ENCODE measurements around the gene SAFB. TPM values are rescaled to one million over a fixed set of nuclear protein-coding genes. Genes with fewer than 3 reads are reported as not detected.

Gene SAFB
- total and polyA plus RNA-seq, 9 donors, result 64.1 to 108 (median 75.2) TPM

DNA sequence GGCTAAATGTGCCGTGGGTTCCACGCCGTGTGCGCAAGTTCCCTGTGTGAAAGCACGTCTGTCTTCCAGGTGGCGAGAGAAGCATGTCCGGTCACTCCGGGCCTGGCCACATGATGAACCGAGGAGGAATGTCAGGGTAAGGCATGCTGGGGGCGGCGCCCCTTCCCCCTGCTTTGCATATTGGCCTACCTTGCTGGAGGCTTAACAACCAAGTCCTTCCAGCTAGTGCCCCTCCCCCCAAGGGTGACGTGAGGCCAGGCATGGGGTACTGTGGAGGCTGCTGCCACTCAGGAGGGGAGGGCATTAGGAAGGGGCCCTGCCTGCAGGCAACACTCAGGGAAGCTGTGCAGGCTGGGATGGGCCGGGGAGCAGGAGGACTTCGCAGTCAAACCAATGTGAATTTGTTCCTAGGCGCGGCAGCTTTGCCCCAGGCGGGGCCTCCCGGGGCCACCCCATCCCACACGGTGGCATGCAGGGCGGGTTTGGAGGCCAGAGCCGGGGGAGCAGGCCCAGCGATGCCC is 44.9 kb downstream of the SAFB start:
- no peak for TF ChIP-seq EP300 (IDR thresholded peaks at IDR 0.05)
- Histone ChIP-seq H3K9me3 (no peaks in the 10 kb centered on the region), H3K27me3 (no peaks in the 10 kb centered on the region), H3K27ac (no peak overlapping the region), H3K36me3 (no peaks in the 10 kb centered on the region), H3K4me1 (ENCODE audit: insufficient read depth) (no peaks in the 10 kb centered on the region), H3K4me3 (no peak overlapping the region)
- intact Hi-C loops (cut with DNase I), result no loop called here
- no peak for DNase-seq
- WGBS, 3 donors, result 78 to 88% (median 80%) methylated on average over 22 of the region's 22 CpGs

DNA sequence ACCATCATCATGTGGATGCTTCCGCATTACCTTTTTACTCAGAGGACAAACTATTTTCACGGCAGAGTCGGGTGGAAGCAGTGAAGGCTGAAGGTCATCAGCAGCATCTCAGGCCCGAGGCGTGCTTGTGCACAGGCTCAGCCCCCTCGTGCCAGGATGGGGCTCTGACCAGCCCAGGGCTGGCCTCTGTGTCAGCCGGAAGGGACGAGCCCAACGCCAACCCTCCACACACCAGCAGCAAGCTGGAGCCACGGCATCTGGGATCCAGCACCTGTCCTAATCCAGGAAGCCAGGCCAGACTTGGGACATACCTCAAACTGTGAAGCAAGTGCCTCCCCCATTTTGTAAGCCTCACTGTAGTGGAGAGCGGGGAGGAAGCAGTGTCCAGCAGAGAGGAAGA is 46.3 kb downstream of the SAFB start:
- 66 to 78% (median 67%) methylated on average over 11 of the region's 11 CpGs for WGBS, 3 donors
- H3K4me3 ChIP-seq, result no peak overlapping the region
- no peaks in the 10 kb centered on the region for H3K36me3 ChIP-seq
- no peaks in the 10 kb centered on the region for H3K27me3 ChIP-seq
- H3K4me1 ChIP-seq (ENCODE audit: insufficient read depth), result no peaks in the 10 kb centered on the region
- no peaks in the 10 kb centered on the region for H3K9me3 ChIP-seq
- intact Hi-C loops (cut with DNase I), result no loop called here
- H3K27ac ChIP-seq, result no peak overlapping the region
- TF ChIP-seq POLR2A (IDR thresholded peaks at IDR 0.05) (no peak), EP300 (IDR thresholded peaks at IDR 0.05) (no peak)
- TF ChIP-seq, protein P1, sequence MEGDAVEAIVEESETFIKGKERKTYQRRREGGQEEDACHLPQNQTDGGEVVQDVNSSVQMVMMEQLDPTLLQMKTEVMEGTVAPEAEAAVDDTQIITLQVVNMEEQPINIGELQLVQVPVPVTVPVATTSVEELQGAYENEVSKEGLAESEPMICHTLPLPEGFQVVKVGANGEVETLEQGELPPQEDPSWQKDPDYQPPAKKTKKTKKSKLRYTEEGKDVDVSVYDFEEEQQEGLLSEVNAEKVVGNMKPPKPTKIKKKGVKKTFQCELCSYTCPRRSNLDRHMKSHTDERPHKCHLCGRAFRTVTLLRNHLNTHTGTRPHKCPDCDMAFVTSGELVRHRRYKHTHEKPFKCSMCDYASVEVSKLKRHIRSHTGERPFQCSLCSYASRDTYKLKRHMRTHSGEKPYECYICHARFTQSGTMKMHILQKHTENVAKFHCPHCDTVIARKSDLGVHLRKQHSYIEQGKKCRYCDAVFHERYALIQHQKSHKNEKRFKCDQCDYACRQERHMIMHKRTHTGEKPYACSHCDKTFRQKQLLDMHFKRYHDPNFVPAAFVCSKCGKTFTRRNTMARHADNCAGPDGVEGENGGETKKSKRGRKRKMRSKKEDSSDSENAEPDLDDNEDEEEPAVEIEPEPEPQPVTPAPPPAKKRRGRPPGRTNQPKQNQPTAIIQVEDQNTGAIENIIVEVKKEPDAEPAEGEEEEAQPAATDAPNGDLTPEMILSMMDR (IDR thresholded peaks at IDR 0.05), result no peak
- DNase-seq, result no peak

DNA sequence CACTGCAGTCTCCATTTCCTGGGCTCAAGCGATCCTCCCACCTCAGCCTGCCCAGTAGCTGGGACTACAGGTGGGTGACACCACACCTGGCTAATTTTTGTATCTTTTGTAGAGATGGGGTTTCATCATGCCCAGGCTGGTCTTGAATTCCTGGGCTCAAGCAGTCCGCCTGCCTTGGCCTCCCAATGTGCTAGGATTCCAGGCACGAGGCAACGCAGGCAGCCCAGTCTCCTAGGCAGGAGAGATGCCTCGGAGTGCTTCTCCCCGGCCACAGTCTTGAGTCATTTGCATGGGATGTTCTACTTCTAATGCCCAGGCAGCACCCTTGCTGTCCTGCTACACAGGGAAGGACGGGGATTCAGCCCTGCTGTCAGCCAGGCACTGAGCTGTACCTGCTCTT is 48.7 kb downstream of the SAFB start:
- DNase-seq, result no peak
- H3K27ac ChIP-seq, result no peak overlapping the region
- 81 to 96% (median 88%) methylated on average over 7 of the region's 7 CpGs for WGBS, 3 donors
- H3K36me3 ChIP-seq, result no peaks in the 10 kb centered on the region
- H3K4me1 ChIP-seq (ENCODE audit: insufficient read depth), result no peaks in the 10 kb centered on the region
- H3K9me3 ChIP-seq, result no peaks in the 10 kb centered on the region
- no peak overlapping the region for H3K4me3 ChIP-seq
- no peaks in the 10 kb centered on the region for H3K27me3 ChIP-seq
- TF ChIP-seq, protein P1 (IDR thresholded peaks at IDR 0.05), result no peak
- TF ChIP-seq EP300 (IDR thresholded peaks at IDR 0.05) (no peak), POLR2A (IDR thresholded peaks at IDR 0.05) (no peak)
- intact Hi-C loops (cut with DNase I), result no loop called here

DNA sequence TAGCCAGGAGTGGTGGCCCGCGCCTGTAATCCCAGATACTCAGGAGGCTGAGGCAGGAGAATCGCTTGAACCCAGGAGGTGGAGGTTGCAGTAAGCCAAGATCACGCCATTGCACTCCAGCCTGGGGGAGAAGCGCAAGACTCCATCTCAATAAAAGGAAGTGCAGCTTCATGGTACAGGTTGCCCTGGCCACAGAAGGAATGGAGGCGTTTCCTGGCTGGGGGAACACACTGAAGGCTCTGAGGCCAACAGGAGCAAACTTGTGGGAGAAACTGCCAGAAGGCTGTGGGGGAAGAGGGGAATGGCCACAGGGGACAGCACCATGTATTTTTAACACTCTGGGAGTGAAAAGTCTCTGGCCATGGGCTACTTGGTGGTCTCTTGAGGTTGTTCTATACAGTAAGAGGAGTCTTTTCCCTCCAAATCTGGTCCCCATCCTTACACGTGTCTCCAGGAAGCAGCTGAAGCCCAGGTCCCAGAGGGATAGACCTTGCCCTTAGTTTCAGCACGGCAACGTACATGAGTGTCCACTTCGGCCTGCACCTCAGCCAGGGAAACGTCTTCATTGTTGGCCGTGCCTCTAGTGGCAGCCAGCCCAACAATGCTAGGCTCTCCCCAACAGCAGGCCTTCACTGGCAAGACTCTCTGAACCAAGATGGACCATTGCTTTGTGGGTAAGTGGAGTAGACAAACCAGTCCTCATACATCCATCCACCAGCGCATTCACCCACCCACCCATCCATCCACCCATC is 50.0 kb downstream of the SAFB start:
- WGBS, 3 donors, result 84 to 89% (median 88%) methylated on average over 13 of the region's 13 CpGs

More for the DNA sequence above, 50.0 kb downstream of the SAFB start:
- intact Hi-C loops (cut with DNase I), result no loop called here
- Histone ChIP-seq H3K27ac (no peak overlapping the region), H3K36me3 (no peaks in the 10 kb centered on the region), H3K27me3 (no peaks in the 10 kb centered on the region), H3K4me3 (no peak overlapping the region), H3K4me1 (ENCODE audit: insufficient read depth) (no peaks in the 10 kb centered on the region), H3K9me3 (no peaks in the 10 kb centered on the region)
- no peak for DNase-seq
- no peak for TF ChIP-seq EP300 (IDR thresholded peaks at IDR 0.05)
- TF ChIP-seq, protein P1 (IDR thresholded peaks at IDR 0.05), result no peak
- no peak for TF ChIP-seq POLR2A (IDR thresholded peaks at IDR 0.05)

All from ovary (tissue), 9 donors.